DMS53 treated with DMSO at 0.1 percent for 48 hours (cell line): Measurements from ENCODE around the gene POFUT1.
"Not testable (repeated sequence)": the region's sequence is repeated elsewhere in the genome, so short reads cannot be mapped to it uniquely, and the experiment has no call there.

Source experiments
- DNase-seq: peaks from one replicate; lab custom pipeline; 2025; ENCODE audit not compliant: unreplicated experiment; lab: John Stamatoyannopoulos, UW

POFUT1 gene

GRCh38 chr20:32207626-32208498, at the start of gene POFUT1, which contains the start of gene PLAGL2:
Gene POFUT1, plus strand, starts transcription at chr20:32207880. Its CDS starts 62 bp downstream, at chr20:32207942.
Gene PLAGL2, minus strand, starts transcription at chr20:32207743. Its CDS starts 5,565 bp downstream, at chr20:32202178.
- peak; percentile 84 for DNase-seq

- no peak for DNase-seq
Measured at GRCh38 chr20:32158351-32158750, 49.3 kb upstream of the POFUT1 start.

GRCh38 chr20:32158943-32159660, 48.6 kb upstream of the POFUT1 start:
- DNase-seq, result no peak

GRCh38 chr20:32159766-32160221, 47.9 kb upstream of the POFUT1 start:
- DNase-seq, result no peak

GRCh38 chr20:32160341-32160740, 47.3 kb upstream of the POFUT1 start:
- DNase-seq, result no peak

- DNase-seq, result no peak
Measured at GRCh38 chr20:32162351-32162750, 45.3 kb upstream of the POFUT1 start.

- DNase-seq, result no peak
Measured at GRCh38 chr20:32163951-32164350, 43.7 kb upstream of the POFUT1 start.

GRCh38 chr20:32164984-32165735, 42.5 kb upstream of the POFUT1 start:
- no peak for DNase-seq

- DNase-seq, result no peak
Measured at GRCh38 chr20:32165836-32166545, 41.7 kb upstream of the POFUT1 start.

- DNase-seq, result no peak
Measured at GRCh38 chr20:32167552-32167951, 40.1 kb upstream of the POFUT1 start.

- no peak for DNase-seq
Measured at GRCh38 chr20:32168184-32168910, 39.3 kb upstream of the POFUT1 start.

GRCh38 chr20:32177696-32178095, 30.0 kb upstream of the POFUT1 start:
- DNase-seq, result not testable (repeated sequence)

GRCh38 chr20:32179515-32179914, 28.2 kb upstream of the POFUT1 start:
- DNase-seq, result no peak

GRCh38 chr20:32179934-32180333, 27.7 kb upstream of the POFUT1 start:
- no peak for DNase-seq

GRCh38 chr20:32181606-32182005, 26.1 kb upstream of the POFUT1 start:
- DNase-seq, result no peak

- no peak for DNase-seq
Measured at GRCh38 chr20:32183947-32184635, 23.6 kb upstream of the POFUT1 start.

GRCh38 chr20:32184961-32185603, 22.6 kb upstream of the POFUT1 start:
- no peak for DNase-seq

GRCh38 chr20:32186506-32186905, 21.2 kb upstream of the POFUT1 start:
- no peak for DNase-seq
